Mucosa of descending colon (tissue), 3 donors: ENCODE measurements around the gene KLK3. TPM values are rescaled to one million over a fixed set of nuclear protein-coding genes. Genes with fewer than 3 reads are reported as not detected.
A peak's percentile ranks its signal among the peaks of the same experiment; 100 is the strongest.

Experiments
- ATAC-seq: fragments of 200-7000 bp; cut with Tn5 transposase; one replicate; pipeline ENCODE4 v1.9.1; 2020; ENCODE audit warnings: mild to moderate bottlenecking, moderate library complexity
- DNase-seq, 3 donors: peaks; one replicate each; pipeline ENCODE4 v3.0.0-alpha.2; 2020
- H3K36me3 ChIP-seq: fragments of 200-600 bp; one replicate; pipeline ENCODE4 v1.8.0; 2021; ENCODE audit warnings: low read depth, mild to moderate bottlenecking
- H3K4me1 ChIP-seq: fragments of 200-600 bp; one replicate; pipeline ENCODE4 v1.8.0; 2021; ENCODE audit warnings: low read depth, mild to moderate bottlenecking
- H3K4me3 ChIP-seq: fragments of 200-600 bp; one replicate; pipeline ENCODE4 v1.8.0; 2021; ENCODE audit warnings: mild to moderate bottlenecking
- H3K9me3 ChIP-seq: fragments of 200-600 bp; one replicate; pipeline ENCODE4 v1.8.0; 2021; ENCODE audit warnings: mild to moderate bottlenecking
- CTCF ChIP-seq: fragments of 200-600 bp; IDR thresholded peaks from one replicate; pipeline ENCODE4 v1.8.0; 2022; ENCODE audit warnings: antibody characterized with exemption, mild to moderate bottlenecking
- intact Hi-C, 2 donors: fragments of 100-400 bp; cut with DNase I in 1 of 2; cut with micrococcal nuclease in 1 of 2; formaldehyde crosslinking; loops; one replicate each; pipeline versions ENCODE4 v1.11.0 to v1.11.1; 2022; cut with DNase I, micrococcal nuclease
- total RNA-seq, 3 donors: library from RNA; stranded (reverse); fragmentation: NEBNext Ultra II Directional in 2 of 3; extraction: Animal tissue kit (Norgen Biotek cat#: 25700) in 2 of 3; gene quantifications; one replicate each; pipeline versions ENCODE4 v1.2.1 to v1.2.4, GENCODE V29; 2021 to 2023
- donor health status: DM: no; HTN: no; CAD: no; lungs with moderate emphysema.
- donor health status: DM: no; HTN: no; CAD: no.
- donor health status: DM: no; HTN: yes; CAD: no.

The KLK3 gene
- total RNA-seq, 3 donors from 2014 or later = 3.7 to 9.0 (median 4.8) TPM

- no peak for TF ChIP-seq CTCF
- DNase-seq (no peak), ATAC-seq (no peak)
- Histone ChIP-seq H3K4me3 (no peak overlapping the region), H3K4me1 (peaks cover 24% of the 10 kb centered on the region), H3K9me3 (no peaks in the 10 kb centered on the region), H3K36me3 (no peaks in the 10 kb centered on the region)
- intact Hi-C loops = no loop called here
These were observed 33.5 kb upstream of the KLK3 start for GRCh38 chr19:50821248-50821612.

GRCh38 chr19:50821622-50822021 is 33.1 kb upstream of the KLK3 start:
- intact Hi-C loops = no loop called here
- TF ChIP-seq CTCF = no peak
- Histone ChIP-seq H3K4me3 (no peak overlapping the region), H3K9me3 (no peaks in the 10 kb centered on the region), H3K4me1 (peaks cover 24% of the 10 kb centered on the region), H3K36me3 (no peaks in the 10 kb centered on the region)
- ATAC-seq (no peak), DNase-seq (peak in 1 of 3 donors; percentile 42)

- no peak for DNase-seq
- Histone ChIP-seq H3K4me3 (no peak overlapping the region), H3K4me1 (peaks cover 24% of the 10 kb centered on the region), H3K36me3 (no peaks in the 10 kb centered on the region), H3K9me3 (no peaks in the 10 kb centered on the region)
- intact Hi-C loops = no loop called here
- TF ChIP-seq CTCF = no peak
- no peak for ATAC-seq
These were observed 32.0 kb upstream of the KLK3 start for GRCh38 chr19:50822661-50823208.

- H3K4me1 ChIP-seq = peaks cover 24% of the 10 kb centered on the region
- no peaks in the 10 kb centered on the region for H3K9me3 ChIP-seq
- DNase-seq = peak; percentile 80 to 85 (median 80)
- intact Hi-C loops = no loop called here
- TF ChIP-seq CTCF = no peak
- no peak within 1 kb of the TSS for H3K4me3 ChIP-seq
- ATAC-seq = peak; percentile 74
- H3K36me3 ChIP-seq = no peaks in the 10 kb centered on the region
These were observed 31.2 kb upstream of the KLK3 start, which contains the start of gene KLK1 for GRCh38 chr19:50823389-50824042. Gene KLK1, minus strand, starts transcription at chr19:50823787. Its CDS starts 39 bp downstream, at chr19:50823748.

GRCh38 chr19:50826492-50827240 is 28.0 kb upstream of the KLK3 start:
- H3K4me1 ChIP-seq = peaks cover 8% of the 10 kb centered on the region
- no peaks in the 10 kb centered on the region for H3K9me3 ChIP-seq
- no peaks in the 10 kb centered on the region for H3K36me3 ChIP-seq
- DNase-seq = no peak
- H3K4me3 ChIP-seq = no peak overlapping the region
- no peak for TF ChIP-seq CTCF
- no peak for ATAC-seq
- intact Hi-C loops = no loop called here
